ENCODE results near the gene GID4.

The GID4 gene

GRCh38 chr17:18045691-18046350, 6.6 kb downstream of the GID4 start:
- DNase-seq, result no peak

- DNase-seq, result no peak
Measured at GRCh38 chr17:18055597-18055996, 16.4 kb downstream of the GID4 start.

GRCh38 chr17:18056214-18056613, 17.0 kb downstream of the GID4 start:
- no peak for DNase-seq

DNA sequence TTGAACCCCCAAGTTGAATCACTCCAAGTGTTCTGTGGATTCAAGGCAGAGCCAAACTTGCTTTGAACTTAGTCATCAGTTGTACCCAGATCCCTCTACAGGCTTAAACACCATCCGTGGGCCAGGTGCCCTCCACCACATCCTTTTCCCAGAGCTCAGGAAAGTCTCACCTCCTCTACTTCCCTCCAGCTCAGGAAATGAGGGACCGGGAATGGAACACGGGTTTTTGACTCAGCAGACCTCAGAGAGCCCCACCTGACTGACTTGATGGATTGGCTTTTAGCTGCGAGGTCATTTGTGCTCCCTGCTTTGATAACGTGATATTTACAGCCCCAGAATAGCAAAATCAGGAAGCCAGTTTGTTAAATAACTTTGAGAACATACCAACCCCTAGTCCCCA, 20.1 kb downstream of the GID4 start:
- no peak for DNase-seq

DNA sequence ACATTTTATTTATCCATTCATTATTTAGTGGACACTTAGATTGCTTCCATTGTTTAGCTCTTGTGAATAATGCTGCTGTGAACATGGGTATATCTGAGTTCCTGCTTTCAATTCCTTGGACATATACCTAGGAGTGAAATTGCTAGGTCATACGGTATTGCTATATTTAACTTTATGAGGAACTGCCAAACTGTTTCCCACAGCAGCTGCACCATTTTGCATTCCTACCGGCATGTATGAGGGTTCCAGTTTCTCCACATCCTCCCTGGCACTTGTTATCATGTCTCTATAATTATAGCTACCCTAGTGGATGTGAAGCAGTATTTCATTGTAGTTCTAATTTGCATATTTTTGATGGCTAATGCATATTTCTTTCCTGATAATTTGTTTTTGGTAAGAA, 24.8 kb downstream of the GID4 start:
- no peak for DNase-seq

- no peak for DNase-seq
Measured at GRCh38 chr17:18065546-18065945, 26.3 kb downstream of the GID4 start.

DNA sequence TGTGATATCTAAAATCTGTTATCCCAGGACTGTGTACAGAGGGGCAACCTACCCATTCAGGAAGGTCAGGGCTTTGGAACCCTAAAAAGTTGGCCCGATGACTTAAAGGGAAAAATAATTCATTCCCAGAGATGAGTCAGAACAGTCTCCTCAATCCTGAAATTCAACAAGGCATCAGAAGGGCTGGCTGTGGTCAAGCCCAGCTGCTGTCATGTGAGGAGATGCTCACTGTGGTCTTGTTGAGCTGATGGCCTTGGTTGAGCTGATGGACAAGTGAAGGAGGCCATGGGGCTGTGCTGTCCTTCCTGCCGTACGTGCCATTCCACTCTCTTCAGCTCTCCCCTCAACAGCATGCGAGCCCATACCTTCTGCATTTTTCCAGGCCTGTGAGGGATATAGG, 27.7 kb downstream of the GID4 start:
- no peak for DNase-seq

GRCh38 chr17:18069101-18069500, 29.9 kb downstream of the GID4 start:
- no peak for DNase-seq

DNA sequence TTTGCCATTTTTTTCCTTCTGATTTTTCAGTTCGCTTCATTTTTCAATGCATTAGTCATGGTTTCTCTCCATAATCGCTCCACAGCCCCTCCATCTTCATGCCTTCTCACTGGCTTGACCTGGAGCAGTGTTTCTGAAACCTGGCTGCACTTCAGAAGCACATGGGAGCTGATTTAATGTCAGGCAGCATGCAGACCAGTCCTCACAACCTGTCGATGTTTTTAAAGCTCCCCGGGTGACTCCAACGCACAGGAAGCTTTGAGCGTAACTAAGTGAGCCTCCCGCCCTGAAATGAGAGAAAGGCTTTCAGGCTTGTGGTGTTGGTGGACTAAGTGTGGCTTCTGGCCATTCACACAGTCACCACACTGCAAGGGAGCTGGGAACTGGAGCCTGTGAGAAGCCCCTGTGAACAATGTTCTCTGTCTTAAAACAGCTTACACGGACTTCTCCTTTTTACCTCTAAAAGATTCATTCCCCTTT, 31.7 kb downstream of the GID4 start:
- peak; percentile 44 for DNase-seq

DNA sequence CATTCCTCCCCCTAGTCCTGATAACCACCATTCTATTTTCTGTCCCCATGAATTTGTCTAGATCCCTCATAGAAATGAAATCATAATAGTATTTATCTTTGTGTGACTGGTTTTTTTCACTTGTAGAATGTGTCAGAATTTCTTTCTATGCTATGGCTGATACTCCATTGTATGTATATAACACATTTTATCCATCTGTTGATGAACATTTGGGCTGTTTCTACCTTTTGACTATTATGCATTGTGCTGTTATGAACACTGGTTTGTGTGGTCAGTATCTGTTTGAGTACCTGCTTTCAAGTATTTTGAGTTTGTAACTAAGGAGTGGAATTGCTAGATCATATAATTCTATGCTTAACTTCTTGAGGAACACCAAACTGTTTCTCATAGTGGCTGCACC, 32.5 kb downstream of the GID4 start:
- no peak for DNase-seq

DNA sequence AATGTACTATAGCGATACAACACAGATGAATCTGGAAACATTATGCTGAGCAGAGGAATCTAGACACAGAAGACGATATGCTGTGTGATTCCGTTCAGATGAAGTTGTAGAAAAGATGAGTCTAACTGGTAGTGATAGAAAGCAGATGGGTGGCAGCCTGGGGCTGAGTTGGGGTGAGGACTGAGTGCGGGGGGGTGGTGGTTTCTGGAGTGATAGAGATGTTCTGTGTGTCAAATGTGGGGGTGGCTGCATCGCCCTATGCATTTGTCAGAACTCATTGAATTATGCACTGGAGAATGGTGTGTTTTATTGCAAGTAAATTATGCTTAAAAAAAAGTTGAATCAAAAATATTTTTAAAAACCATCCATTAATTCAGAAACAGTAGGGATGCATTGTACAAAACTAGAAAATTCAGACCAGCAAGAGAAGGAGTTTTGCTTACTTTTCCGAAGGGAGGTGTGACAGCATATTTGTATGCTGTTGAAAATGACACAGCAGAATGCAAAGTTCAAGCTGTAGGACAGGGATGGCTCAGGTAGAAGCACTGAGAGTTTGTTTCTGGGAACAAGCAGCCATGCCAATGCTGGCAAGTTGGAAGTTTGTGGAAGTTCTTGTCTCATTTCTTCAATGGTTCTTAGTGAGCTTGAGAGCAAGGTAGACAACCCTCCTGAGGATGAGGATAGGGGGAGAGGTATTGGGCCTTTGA, 35.5 kb downstream of the GID4 start:
- no peak for DNase-seq

DNA sequence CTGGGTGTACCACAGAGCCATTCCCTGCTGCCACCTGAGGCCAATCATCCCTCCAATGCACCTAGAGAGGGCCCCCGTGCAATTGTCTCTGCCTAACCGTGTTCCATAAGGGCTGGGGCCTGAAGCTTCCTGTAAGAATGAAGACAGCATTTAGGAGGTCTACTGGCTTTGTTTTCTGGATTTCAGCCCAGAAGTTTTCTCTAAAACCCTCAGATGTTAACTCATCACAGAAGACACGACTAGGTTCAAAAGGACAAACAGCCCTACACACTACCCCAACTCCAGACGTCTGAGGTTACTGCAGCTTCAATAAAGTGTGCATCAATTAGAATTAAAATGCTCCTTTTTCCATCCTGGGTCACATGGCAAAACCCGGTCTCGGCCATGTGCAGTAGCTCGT, 37.7 kb downstream of the GID4 start:
- DNase-seq, result peak; percentile 50

DNA sequence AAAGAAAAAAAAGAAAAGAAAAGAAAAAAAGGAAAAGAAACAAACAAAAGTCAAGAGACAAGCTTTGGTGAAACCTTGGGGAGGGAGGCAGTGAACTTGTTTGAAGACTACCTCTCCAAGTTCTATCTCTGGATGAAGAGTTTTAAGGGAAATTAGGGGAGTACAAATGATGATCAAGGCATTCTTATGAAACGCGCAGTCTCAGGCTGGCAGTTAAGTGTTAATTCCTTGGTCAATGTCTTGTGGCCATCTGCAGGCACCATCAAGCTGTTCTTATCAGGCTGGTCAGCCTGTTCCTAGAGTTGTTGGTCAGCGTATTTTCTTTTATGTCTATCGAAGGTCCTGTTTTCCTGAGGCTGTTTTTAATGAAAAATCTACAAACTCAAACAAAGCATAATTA, 40.3 kb downstream of the GID4 start:
- no peak for DNase-seq

DNA sequence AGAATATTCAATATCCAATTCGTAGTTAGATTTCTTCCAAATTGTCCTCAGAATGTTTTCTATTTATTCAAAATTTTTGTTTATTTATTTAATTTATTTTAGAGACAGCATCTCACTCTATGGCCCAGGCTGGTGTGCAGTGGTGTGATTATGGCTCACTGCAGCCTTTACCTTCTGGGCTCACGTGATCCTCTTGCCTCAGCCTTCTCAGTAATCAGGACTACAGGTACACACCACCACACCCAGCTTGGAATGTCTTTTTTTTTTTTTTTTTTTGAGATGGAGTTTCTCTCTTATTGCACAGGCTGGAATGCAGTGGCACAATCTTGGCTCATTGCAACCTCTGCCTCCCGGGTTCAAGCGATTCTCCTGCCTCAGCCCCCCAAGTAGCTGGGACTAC, 45.0 kb downstream of the GID4 start:
- DNase-seq, result no peak

- DNase-seq, result peak; percentile 91
Measured at GRCh38 chr17:18087610-18088491, 48.6 kb downstream of the GID4 start, which contains the start of gene DRG2. Gene DRG2 (plus strand): TSS chr17:18087948. CDS start chr17:18088024, 76 bp downstream.

- DNase-seq, result no peak
Measured at GRCh38 chr17:18089613-18090012, 50.4 kb downstream of the GID4 start.

- peak; percentile 79 for DNase-seq
Measured at GRCh38 chr17:18093616-18094408, 54.6 kb downstream of the GID4 start.

- no peak for DNase-seq
Measured at GRCh38 chr17:18094409-18094807, 55.2 kb downstream of the GID4 start.

- DNase-seq, result no peak
Measured at GRCh38 chr17:18099516-18099915, 60.3 kb downstream of the GID4 start.

GRCh38 chr17:18100616-18101015, 61.4 kb downstream of the GID4 start:
- DNase-seq, result no peak

- no peak for DNase-seq
Measured at GRCh38 chr17:18101828-18102227, 62.6 kb downstream of the GID4 start.

- no peak for DNase-seq
Measured at GRCh38 chr17:18102640-18103039, 63.4 kb downstream of the GID4 start.

DNA sequence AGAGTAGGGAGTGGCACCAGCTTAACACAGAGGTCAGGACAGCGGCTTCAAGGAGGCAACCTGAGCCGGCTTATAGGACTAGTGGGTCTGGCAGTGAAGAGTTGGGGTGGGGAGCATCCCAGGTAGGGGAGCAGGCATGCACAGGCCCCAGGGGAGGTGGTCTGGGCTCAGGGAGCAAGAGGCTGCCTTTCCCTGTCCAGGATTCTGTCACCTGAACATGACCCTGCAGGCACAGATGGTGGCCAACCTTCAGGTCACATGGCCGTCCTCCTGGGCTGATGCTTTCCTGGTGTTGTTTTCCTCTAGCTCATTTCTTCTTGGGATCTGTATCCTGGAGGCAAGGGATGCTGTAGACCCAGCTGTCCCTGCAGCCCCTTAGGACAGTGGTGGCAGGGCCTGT, 65.8 kb downstream of the GID4 start:
- DNase-seq, result no peak

Data from fibroblast of skin of right biceps (primary cell).